ENCODE data around the gene TSPAN14. TPM values are rescaled to one million over a fixed set of nuclear protein-coding genes. Genes with fewer than 3 reads are reported as not detected.

Gene TSPAN14
- total RNA-seq, 2 donors from 2014 or later, result 24.2 to 34.7 TPM

- Histone ChIP-seq H3K27ac (no peak overlapping the region), H3K4me1 (no peaks in the 10 kb centered on the region), H3K4me3 (no peak overlapping the region), H3K27me3 (no peaks in the 10 kb centered on the region), H3K9me3 (no peaks in the 10 kb centered on the region), H3K36me3 (peaks cover 49% of the 10 kb centered on the region)
- no peak for DNase-seq (ENCODE audit: low spot score)
- no peak for TF ChIP-seq CTCF (IDR thresholded peaks at IDR 0.05)
These were observed 24.6 kb upstream of the TSPAN14 start for GRCh38 chr10:80429521-80429973.

- H3K4me1 ChIP-seq, result no peaks in the 10 kb centered on the region
- TF ChIP-seq CTCF (IDR thresholded peaks at IDR 0.05), result no peak
- peaks cover 21% of the 10 kb centered on the region for H3K36me3 ChIP-seq
- H3K9me3 ChIP-seq, result no peaks in the 10 kb centered on the region
- H3K27ac ChIP-seq, result no peak overlapping the region
- no peaks in the 10 kb centered on the region for H3K27me3 ChIP-seq
- no peak for DNase-seq (ENCODE audit: low spot score)
- H3K4me3 ChIP-seq, result no peak overlapping the region
These were observed 21.0 kb upstream of the TSPAN14 start for GRCh38 chr10:80433134-80433533.

- no peaks in the 10 kb centered on the region for H3K9me3 ChIP-seq
- H3K27ac ChIP-seq, result no peak overlapping the region
- DNase-seq (ENCODE audit: low spot score), result no peak
- H3K36me3 ChIP-seq, result peaks cover 9% of the 10 kb centered on the region
- no peaks in the 10 kb centered on the region for H3K4me1 ChIP-seq
- TF ChIP-seq CTCF (IDR thresholded peaks at IDR 0.05), result no peak
- no peak overlapping the region for H3K4me3 ChIP-seq
- H3K27me3 ChIP-seq, result no peaks in the 10 kb centered on the region
These were observed 17.5 kb upstream of the TSPAN14 start for GRCh38 chr10:80436446-80437098.

- Histone ChIP-seq H3K9me3 (no peaks in the 10 kb centered on the region), H3K4me3 (no peak overlapping the region), H3K4me1 (no peaks in the 10 kb centered on the region), H3K27me3 (no peaks in the 10 kb centered on the region), H3K36me3 (peaks cover 3% of the 10 kb centered on the region), H3K27ac (no peak overlapping the region)
- TF ChIP-seq CTCF (IDR thresholded peaks at IDR 0.05), result no peak
- DNase-seq (ENCODE audit: low spot score), result no peak
These were observed 16.9 kb upstream of the TSPAN14 start for GRCh38 chr10:80437227-80437626.

- no peak for DNase-seq (ENCODE audit: low spot score)
- no peak overlapping the region for H3K27ac ChIP-seq
- peaks cover 0 to 24% of the 10 kb centered on the region in 2 donors for H3K4me1 ChIP-seq
- no peak for TF ChIP-seq CTCF (IDR thresholded peaks at IDR 0.05)
- no peaks in the 10 kb centered on the region for H3K36me3 ChIP-seq
- H3K9me3 ChIP-seq, result no peaks in the 10 kb centered on the region
- no peak overlapping the region for H3K4me3 ChIP-seq
- no peaks in the 10 kb centered on the region for H3K27me3 ChIP-seq
These were observed 12.3 kb upstream of the TSPAN14 start for GRCh38 chr10:80441831-80442230.

GRCh38 chr10:80442879-80443278, 11.2 kb upstream of the TSPAN14 start:
- H3K27ac ChIP-seq, result no peak overlapping the region
- no peaks in the 10 kb centered on the region for H3K36me3 ChIP-seq
- H3K9me3 ChIP-seq, result no peaks in the 10 kb centered on the region
- H3K4me1 ChIP-seq, result peaks cover 0 to 24% of the 10 kb centered on the region in 2 donors
- H3K27me3 ChIP-seq, result no peaks in the 10 kb centered on the region
- no peak for TF ChIP-seq CTCF (IDR thresholded peaks at IDR 0.05)
- no peak for DNase-seq (ENCODE audit: low spot score)
- H3K4me3 ChIP-seq, result no peak overlapping the region
